ELF-1 (cell line): ENCODE results near the gene HDX.
"Not testable (repeated sequence)": the region's sequence is repeated elsewhere in the genome, so short reads cannot be mapped to it uniquely, and the experiment has no call there.

Source experiments
- DNase-seq: peaks from one replicate; pipeline ENCODE4 v3.0.0-alpha.2; 2016; ENCODE audit warnings: low read depth, low spot score

The HDX gene

DNA sequence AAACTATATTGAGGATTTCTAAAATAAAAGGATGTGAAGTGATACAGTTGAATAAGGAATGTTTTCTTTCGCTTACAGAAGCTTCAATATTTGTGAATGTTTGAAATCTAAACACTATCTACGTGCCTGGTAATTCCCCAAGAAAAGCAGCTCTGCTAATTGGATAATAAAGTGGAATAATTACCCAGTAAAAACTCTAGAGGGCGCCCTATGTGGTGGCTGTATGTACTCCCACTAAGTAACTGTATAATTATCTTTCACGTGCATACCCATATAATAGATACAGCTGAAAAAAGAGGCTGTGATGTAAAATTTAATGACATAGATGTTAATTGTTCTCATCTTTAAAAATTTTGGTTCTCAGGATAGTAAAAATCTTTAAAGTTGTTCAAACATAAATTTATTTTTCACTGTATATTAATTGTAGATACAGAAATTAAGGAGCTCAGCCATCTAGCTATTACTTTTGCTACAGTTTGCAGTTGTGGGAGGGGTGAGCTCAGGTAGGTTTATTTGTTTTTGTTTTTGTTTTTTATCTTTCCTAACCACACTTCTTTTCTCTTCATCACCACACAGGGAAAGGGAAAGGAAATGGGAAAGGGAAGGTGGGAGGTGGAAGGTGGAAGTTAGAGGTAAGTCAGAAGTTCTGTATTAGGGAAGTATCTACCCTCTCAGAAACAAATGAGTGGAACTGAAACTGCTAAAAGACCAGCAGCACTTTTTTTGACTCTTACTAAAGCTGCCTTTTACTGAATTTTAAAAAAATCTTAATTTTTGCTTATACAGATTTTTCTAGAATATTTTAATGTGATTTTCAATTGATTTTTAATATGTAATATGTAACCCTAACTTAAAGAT, 162.5 kb downstream of the HDX start:
- no peak for DNase-seq

DNA sequence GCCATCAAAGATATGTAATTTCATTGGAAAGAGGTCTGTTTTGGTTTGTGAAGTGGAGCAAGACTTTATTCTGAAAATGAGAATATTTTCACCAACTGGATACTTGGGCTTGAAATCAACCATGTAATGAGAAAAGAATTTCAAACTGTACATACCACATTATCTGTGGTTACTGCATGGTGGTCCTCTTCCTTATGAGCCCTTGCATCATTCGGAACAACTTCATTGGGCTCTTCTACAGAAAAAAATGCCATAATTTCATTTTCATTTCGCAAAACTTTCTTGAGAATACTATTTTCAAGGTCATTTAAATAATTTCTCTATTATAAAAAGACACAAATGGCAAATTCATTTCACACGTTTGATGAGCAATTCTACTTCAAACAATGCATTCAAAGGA, 165.6 kb downstream of the HDX start:
- no peak for DNase-seq

DNA sequence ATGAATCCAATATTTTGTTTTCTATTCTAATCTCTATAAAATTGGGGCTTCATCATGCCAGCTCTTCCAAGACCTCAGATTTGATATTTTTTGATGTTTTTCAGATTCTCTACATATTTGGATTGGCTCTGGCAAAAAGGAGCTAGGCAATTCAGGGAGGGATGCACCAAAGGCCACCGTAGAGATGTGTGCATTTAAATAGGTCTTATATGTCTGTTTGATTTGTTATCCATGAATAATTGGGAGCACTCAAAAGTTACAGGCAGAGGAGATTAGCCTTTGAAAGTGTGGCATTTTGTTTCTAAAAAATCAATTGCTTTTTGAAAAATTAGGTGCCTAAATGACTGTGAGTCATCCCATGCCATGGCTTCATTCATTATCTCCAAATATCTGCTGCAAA, 167.1 kb downstream of the HDX start:
- no peak for DNase-seq

DNA sequence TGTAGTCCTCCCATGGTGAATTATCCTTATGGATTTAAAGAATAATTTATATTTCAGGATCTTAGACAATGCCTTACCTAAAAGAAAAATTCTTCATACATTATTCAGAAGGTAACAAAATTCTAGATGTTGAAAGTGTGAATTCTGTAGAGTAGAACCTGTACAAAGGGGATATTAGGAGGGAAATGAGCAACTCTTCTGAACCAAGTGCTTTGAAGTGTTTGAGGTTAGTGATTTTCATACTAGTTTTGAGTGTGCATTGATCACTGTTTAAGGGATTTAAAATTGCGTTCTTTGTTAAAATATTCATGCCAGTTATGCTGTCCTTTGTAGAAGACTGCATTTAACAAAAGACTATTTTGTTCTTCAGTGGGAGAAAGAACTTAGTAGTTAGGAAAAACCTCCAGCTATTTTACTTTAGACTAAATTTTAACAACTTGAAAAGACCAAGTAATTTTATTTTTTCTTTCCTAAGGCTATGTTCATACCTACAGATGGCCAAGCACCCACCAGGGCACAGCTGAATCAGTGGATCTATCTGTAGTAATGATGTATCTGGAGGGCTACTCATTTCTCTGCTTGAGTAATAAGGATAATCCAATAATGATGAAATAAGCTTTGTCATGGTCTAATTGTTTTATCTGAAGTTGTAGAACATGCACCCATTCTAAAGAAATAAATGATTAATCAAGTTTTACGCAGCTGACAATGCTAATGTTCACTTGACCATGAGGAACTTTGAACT, 180.0 kb downstream of the HDX start:
- no peak for DNase-seq

DNA sequence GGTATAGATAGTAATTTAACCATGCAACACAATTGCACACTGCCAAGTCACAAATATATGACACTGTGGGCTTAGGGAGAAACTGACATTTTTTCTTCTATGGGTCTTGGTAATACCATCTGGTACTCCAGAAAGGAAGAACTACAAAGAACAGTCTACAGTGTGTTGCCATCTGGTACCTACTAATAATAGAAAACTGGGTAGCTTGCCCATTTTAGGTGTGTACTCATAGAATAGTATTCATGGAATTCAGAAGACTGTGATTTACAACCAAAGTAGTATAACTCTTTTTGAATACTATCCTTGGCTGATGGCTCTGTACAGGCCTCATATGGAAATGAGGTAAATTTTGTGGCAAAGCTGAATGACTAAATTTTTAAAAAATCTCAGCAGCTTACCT, 181.6 kb downstream of the HDX start:
- no peak for DNase-seq

DNA sequence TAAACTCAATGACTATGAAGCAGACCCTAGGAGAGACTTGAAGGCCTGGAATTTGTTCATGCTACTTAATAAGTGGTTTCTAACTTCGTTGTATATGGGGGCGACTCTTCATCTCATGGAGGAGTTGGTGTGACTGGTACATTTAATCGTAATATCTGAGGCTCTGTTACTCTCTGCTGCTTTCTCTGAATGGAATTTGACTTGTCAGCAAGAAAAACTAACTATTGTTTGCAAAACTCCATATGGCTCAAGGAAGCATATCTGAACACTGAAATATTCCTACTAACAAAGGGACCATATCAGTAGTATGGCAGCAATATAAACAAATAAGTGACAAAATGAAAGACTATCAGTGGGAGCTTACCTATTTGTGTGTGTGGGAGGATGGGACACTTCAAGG, 182.2 kb downstream of the HDX start:
- DNase-seq: no peak

DNA sequence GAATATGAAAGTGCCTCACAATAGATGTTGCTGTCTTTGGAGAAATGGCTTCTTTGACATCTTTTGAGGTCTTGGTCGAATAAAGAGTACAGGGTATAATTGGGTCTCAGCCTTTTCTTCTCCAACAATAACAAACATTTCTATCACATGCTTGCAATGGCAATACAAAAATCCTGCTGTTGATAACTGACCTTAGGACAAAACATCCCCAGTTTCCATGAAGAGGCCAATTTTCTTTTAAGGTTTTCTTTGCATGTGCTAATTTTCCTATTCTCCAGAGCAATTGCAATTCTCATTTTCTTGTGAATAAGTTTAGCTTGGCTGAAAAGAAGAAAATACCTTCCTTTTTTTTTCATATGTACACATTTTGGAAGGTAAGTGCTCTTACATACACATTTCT, 183.6 kb downstream of the HDX start:
- DNase-seq: no peak

DNA sequence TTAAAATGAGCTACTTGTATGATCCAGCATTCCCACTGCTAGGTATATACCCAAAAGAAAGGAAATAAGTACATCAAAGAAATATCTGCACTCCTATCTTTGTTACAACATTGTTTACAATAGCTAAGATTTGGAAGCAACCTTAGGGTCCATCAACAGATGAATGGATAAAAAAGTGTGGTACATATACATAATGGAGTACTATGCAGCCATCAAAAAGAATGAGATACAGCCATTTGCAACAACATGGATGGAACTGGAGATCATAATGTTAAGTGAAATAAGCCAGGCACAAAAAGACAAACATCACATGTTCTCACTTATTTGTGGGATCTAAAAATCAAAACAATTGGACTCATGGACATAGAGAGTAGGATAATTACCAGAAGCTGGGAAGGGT, 186.3 kb downstream of the HDX start:
- DNase-seq: not testable (repeated sequence)
